Calu3 (cell line): ENCODE results near the gene PHKG2. TPM values are rescaled to one million over a fixed set of nuclear protein-coding genes. Genes with fewer than 3 reads are reported as not detected.

Source experiments
- BruUV-seq: library from RNA; stranded (reverse); fragments of 400-500 nt; replicated peaks from 2 replicates; lab custom pipeline; 2021; lab: Mats Ljungman, UMichigan
- CTCF ChIA-PET: fragments of 300-600 bp; sonication (Branson Sonifier 250); formaldehyde crosslinking; loops from one replicate; lab custom pipeline; 2022; ENCODE audit warnings: antibody characterized with exemption; lab: Charles Lee
- DNase-seq: peaks from one replicate; pipeline ENCODE4 v3.0.0; 2022
- H3K27ac Mint-ChIP-seq: one replicate; pipeline ENCODE4 v1.8.0; 2022; ENCODE audit warnings: mixed read lengths; ENCODE audit not compliant: unreplicated experiment
- H3K27me3 Mint-ChIP-seq: one replicate; pipeline ENCODE4 v1.8.0; 2022; ENCODE audit warnings: mixed read lengths; ENCODE audit not compliant: unreplicated experiment
- H3K36me3 Mint-ChIP-seq: one replicate; pipeline ENCODE4 v1.8.0; 2022; ENCODE audit warnings: mild to moderate bottlenecking, moderate library complexity, mixed read lengths; ENCODE audit not compliant: insufficient read depth, unreplicated experiment
- H3K4me1 Mint-ChIP-seq: one replicate; pipeline ENCODE4 v1.8.0; 2022; ENCODE audit warnings: mild to moderate bottlenecking, low read depth, mixed read lengths; ENCODE audit not compliant: unreplicated experiment
- H3K4me3 Mint-ChIP-seq: one replicate; pipeline ENCODE4 v1.8.0; 2022; ENCODE audit warnings: mild to moderate bottlenecking, low read depth, moderate library complexity, mixed read lengths; ENCODE audit not compliant: unreplicated experiment
- H3K9me3 Mint-ChIP-seq: one replicate; pipeline ENCODE4 v1.8.0; 2022; ENCODE audit warnings: low read depth, mixed read lengths; ENCODE audit not compliant: unreplicated experiment
- CTCF ChIP-seq: fragments of 200-600 bp; IDR thresholded peaks from one replicate; pipeline ENCODE4 v1.8.0; 2022; ENCODE audit warnings: antibody characterized with exemption; ENCODE audit not compliant: unreplicated experiment
- intact Hi-C: fragments of 100-400 bp; cut with micrococcal nuclease; formaldehyde crosslinking; loops from one replicate; pipeline ENCODE4 v1.10.0; 2022; ENCODE audit not compliant: unreplicated experiment
- total RNA-seq: library from RNA; stranded (reverse); gene quantifications from 2 replicates; pipeline ENCODE4 v1.2.3, GENCODE V29; 2022

Gene PHKG2
- total RNA-seq, 1 experiment from 2014 or later: 66.7 TPM

- DNase-seq: no peak
- TF ChIP-seq CTCF: no peak
- Mint-ChIP-seq H3K4me3 (no peak overlapping the region), H3K4me1 (no peaks in the 10 kb centered on the region), H3K9me3 (no peaks in the 10 kb centered on the region), H3K27me3 (no peaks in the 10 kb centered on the region), H3K27ac (no peak overlapping the region), H3K36me3 (peaks cover 80% of the 10 kb centered on the region)
- intact Hi-C loops: no loop called here
- no TSS peak for BruUV-seq
- CTCF ChIA-PET: no interaction called here
Observed at GRCh38 chr16:30720694-30721093, 27.5 kb upstream of the PHKG2 start.

DNA sequence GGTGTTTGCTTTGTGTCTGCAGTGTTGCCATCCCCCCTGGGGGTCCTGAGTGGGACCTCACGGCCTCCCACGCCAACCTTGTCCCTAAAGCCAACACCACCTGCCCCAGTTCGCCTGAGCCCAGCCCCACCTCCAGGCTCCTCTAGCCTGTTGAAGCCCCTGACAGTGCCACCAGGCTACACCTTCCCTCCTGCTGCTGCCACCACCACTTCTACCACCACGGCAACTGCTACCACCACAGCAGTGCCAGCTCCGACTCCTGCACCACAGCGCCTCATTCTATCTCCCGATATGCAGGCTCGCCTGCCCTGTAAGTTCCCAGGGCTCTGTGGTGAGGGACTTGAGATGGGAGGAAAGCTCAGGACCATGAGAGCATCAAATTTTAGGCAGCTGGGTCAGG lies 27.1 kb upstream of the PHKG2 start:
- CTCF ChIA-PET: no interaction called here
- Mint-ChIP-seq H3K27ac (no peak overlapping the region), H3K9me3 (no peaks in the 10 kb centered on the region), H3K4me1 (no peaks in the 10 kb centered on the region), H3K27me3 (no peaks in the 10 kb centered on the region), H3K4me3 (no peak overlapping the region), H3K36me3 (peaks cover 75% of the 10 kb centered on the region)
- no TSS peak for BruUV-seq
- DNase-seq: no peak
- no peak for TF ChIP-seq CTCF
- intact Hi-C loops: no loop called here

DNA sequence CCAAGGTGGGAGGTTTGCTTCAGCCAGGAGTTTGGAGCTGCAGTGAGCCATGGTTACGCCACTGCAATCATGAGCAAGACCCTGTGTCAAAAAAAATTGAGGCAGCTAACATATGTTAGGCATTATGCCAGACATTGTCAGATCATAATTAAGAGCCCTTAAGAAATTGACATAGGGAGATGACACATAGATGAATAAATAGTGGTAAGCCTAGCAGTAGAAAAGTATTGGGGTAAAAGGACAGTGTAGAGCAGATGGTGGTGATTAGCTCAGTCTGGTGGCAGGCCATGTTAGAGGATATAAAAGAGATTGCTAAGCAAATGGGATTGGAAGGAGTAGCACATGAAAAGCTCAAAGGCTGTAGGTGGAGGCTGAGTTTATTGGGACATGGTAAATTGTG lies 26.6 kb upstream of the PHKG2 start:
- intact Hi-C loops: no loop called here
- Mint-ChIP-seq H3K27ac (no peak overlapping the region), H3K27me3 (no peaks in the 10 kb centered on the region), H3K36me3 (peaks cover 72% of the 10 kb centered on the region), H3K4me3 (no peak overlapping the region), H3K4me1 (no peaks in the 10 kb centered on the region), H3K9me3 (no peaks in the 10 kb centered on the region)
- CTCF ChIA-PET: no interaction called here
- TF ChIP-seq CTCF: no peak
- BruUV-seq: no TSS peak
- no peak for DNase-seq

- Mint-ChIP-seq H3K27ac (peak overlapping the region; percentile 40), H3K9me3 (no peaks in the 10 kb centered on the region), H3K4me3 (no peak overlapping the region), H3K27me3 (no peaks in the 10 kb centered on the region), H3K36me3 (peaks cover 73% of the 10 kb centered on the region), H3K4me1 (no peaks in the 10 kb centered on the region)
- CTCF ChIA-PET: interaction anchor here (0.6 kb wide), 1 partner anchor 168 kb away, joined by 3 read pairs; no protein-coding TSS in a partner anchor
- intact Hi-C loops: no loop called here
- no TSS peak for BruUV-seq
- peak; percentile 17 for TF ChIP-seq CTCF
- DNase-seq: no peak
Observed at GRCh38 chr16:30722443-30722842, 25.8 kb upstream of the PHKG2 start.
